ENCODE data around the gene PIP4K2A.
A peak's percentile ranks its signal among the peaks of the same experiment; 100 is the strongest.

Gene PIP4K2A

DNA sequence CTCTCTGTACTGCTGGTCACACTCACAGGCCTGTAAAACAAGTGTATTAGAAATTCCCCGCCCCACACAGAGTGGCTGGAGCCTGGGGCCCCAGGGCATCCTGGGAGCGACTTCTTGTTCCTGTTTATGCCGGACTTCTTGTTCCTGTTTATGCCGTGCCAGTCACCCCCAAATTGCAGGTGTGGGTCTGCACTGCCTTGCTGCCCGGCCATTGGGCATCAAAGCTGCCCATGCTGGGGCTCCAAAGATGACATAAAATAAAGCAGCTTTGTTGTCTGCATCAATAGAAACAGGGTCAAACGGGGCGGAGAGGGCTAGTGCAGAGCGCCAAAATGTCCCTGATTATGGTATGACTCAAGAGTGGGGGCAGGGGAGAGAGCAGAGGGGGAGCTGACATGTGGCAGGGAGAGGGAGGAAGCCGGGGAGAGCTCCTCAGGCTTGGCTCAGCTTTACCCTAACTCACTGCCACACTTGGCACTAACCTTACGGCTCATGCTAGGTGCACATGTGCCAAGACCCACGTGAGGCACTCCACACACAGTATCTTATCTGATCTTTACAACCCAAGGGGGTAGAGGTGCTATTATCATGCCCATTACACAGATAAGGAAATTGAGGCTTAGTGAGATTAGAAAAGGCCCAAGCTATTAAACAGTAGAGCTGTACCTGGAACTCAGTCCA lies 98.4 kb downstream of the PIP4K2A start:
- peak; percentile 27 for FAIRE-seq
- peak; percentile 40 for DNase-seq (ENCODE audit: insufficient read length, low spot score)
- TF ChIP-seq POLR2A (IDR thresholded peaks at IDR 0.05; ENCODE audit: low read depth, low read length), result no peak

DNA sequence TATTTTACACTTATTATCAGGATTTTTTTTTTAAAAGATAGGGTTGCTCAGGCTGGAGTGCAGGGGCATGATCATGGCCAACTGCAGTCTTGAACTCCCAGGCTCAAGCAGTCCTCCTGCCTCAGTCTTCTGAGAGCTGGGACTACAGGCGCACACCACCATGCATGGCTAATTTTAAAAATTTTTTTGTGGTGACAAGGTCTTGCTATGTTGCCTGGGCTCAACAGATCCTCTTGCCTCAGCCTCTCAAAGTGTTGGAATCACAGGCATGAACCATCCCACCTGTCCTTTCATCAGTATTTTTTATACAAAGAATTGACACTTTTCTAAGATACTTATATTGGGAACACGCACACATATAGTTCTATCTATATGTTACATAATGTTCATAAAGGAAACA lies 99.3 kb downstream of the PIP4K2A start:
- FAIRE-seq, result no peak
- no peak for DNase-seq (ENCODE audit: insufficient read length, low spot score)
- TF ChIP-seq POLR2A (IDR thresholded peaks at IDR 0.05; ENCODE audit: low read depth, low read length), result no peak

DNA sequence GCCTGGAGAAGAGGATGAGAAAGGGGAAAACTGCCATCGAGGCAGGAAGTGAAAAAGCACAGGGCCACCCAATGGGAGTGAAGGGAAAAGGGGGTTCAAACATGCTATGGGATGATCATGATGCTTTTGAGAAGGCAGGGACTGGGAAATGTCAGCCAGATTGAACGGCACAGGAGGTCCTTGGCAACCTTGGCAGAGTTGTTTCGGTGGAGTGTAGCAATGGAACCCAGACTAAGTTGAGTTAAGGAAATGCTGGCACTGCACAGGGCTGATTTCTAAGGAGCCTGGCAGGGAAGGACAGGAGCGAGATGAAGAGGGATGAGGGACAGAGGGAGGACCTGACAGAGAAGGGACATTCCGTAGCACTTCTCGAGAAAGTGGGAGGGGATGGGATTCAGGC lies 101.4 kb downstream of the PIP4K2A start:
- FAIRE-seq (no peak), DNase-seq (ENCODE audit: insufficient read length, low spot score) (no peak)
- TF ChIP-seq POLR2A (IDR thresholded peaks at IDR 0.05; ENCODE audit: low read depth, low read length), result no peak

DNA sequence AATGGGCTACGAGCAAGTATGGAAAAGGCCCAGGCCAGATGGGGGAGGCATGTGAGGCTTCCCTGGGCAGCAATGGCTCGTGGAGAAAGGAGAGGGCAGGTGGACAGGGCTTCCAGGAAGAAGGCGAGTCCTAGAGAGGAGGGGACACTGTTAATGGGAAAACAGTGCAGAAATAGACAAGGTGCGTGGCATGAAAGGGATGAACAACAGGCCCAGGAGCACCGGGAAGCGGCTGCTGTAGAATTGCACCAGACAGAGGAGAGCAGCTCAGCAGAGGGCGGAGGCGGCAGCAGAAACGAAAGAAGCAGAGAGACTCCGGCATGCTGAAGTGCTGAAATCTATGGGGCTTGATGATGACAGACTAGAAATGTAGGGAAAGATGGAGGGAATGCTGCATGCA lies 102.1 kb downstream of the PIP4K2A start:
- no peak for TF ChIP-seq POLR2A (IDR thresholded peaks at IDR 0.05; ENCODE audit: low read depth, low read length)
- DNase-seq (ENCODE audit: insufficient read length, low spot score), result no peak
- no peak for FAIRE-seq

DNA sequence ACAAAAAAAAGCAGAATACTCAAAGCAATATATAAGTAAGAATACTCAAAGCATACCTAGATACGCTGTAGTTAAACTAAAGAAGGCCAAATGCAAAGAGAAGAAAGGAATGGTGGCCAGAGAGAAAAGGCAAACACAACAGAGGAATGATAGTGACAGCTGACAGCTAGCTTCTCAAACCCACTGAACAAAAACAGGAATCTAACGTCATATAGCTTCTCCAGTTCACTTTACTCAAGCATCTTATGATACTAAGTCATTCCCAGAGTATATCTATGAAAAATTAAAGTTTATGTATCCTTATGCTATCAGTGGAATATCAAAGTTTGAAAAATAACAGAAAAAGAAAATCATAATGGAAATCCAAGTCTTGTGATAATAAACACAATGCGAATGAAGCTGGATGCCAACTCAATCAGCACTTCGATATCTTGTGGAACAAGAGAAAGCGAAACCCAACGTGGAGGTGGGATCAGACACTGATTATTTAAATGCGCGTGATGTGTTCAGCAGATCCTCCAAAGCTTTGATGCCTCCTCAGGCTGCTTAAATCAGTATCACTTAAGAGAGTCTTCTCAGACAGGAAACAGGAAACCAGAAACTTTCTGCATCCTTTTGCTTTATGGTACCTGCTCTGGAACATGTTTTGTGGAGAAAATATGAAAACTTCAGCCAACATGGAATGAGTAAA lies 102.8 kb downstream of the PIP4K2A start:
- FAIRE-seq (no peak), DNase-seq (ENCODE audit: insufficient read length, low spot score) (no peak)
- no peak for TF ChIP-seq POLR2A (IDR thresholded peaks at IDR 0.05; ENCODE audit: low read depth, low read length)

DNA sequence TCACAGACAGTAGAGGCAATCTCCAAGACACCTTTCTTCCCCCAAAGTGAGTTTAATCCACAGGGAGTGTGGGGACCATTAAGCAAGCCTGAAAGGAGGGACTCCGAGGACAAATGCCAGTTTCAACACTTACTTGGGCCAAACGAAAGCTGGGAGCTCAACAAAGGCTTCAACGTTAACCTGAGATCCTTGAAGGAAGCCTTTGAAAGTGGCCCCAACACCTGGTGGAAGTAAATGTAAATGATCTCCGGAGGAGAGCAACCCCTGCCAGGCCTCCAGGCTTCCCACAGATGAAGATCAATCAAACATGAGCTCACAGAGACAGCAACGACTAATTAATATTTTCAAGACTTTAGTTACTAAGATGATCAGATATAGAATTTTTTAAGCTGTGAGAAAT lies 103.8 kb downstream of the PIP4K2A start:
- DNase-seq (ENCODE audit: insufficient read length, low spot score) (no peak), FAIRE-seq (no peak)
- no peak for TF ChIP-seq POLR2A (IDR thresholded peaks at IDR 0.05; ENCODE audit: low read depth, low read length)

DNA sequence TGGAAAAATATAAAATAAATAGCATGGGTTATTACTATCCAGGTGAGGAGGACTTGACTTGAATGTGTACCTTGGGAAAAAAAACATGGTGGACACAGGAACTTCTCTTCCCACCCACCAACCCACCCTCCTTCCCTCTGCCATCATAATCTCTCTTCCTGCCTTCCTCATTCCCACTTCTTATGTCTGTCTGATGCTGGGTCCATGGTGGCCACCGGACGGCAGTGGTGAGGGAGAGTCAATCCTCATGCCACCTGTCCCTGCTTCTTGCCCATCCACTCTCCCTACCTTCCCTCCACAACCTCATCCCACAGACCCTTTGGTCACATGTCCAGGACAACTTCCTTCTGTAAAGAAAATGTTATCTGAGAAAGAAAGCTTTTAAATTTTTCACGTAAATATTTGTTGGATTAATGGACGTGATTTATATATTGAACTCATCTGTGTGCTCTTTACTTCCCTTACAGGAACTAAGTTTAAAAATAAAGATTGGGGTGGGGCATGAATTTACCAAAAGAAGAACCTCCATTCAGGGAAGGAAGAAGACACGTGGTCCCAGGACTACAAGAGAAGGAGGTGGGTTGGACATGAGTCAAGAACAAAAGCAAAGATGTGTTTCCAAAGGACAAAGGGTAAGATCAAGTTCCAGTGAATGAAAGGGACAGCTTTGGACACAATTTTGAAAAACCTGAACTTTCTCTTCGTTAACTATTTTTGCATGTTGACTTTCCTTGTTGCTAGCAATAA lies 104.5 kb downstream of the PIP4K2A start:
- TF ChIP-seq POLR2A (IDR thresholded peaks at IDR 0.05; ENCODE audit: low read depth, low read length), result no peak
- FAIRE-seq (no peak), DNase-seq (ENCODE audit: insufficient read length, low spot score) (no peak)

DNA sequence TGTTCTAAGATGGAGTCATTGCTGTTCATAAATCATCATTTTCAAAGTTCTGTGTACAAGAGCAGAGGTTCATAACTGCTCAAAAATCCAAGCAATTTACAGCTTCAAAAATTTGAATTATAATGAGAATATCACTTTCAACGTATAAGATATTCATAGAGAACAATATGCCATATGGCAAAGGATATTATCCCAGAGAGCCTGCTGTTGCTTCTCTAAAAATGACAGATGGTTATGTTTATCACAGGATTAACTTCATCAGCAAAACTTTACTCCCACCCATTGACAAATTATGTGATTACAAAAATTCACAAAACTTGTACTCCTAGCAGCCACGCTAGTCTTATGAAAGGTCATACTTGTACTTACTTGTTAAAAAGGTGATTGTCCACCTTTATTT lies 105.1 kb downstream of the PIP4K2A start:
- no peak for TF ChIP-seq POLR2A (IDR thresholded peaks at IDR 0.05; ENCODE audit: low read depth, low read length)
- FAIRE-seq (no peak), DNase-seq (ENCODE audit: insufficient read length, low spot score) (no peak)

DNA sequence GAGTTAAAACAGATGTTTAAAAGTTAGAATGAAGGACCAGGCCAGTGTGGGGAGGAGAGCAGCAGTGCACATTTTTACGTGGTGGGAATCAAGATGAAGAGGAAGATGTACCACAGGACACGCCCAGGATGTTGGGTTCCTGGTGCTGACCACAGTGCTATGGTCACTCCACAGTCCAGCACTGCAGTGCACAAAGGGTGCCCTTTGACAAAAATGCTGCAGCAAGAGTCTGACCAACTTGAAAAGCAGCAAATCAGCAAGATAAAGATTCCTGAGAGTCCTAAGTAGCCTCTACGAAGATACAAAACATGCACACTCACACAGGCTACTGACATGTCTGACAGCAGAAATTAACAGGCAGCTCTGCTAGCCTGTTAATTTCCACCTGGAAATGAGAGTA lies 107.1 kb downstream of the PIP4K2A start:
- no peak for FAIRE-seq
- no peak for DNase-seq (ENCODE audit: insufficient read length, low spot score)
- no peak for TF ChIP-seq POLR2A (IDR thresholded peaks at IDR 0.05; ENCODE audit: low read depth, low read length)

DNA sequence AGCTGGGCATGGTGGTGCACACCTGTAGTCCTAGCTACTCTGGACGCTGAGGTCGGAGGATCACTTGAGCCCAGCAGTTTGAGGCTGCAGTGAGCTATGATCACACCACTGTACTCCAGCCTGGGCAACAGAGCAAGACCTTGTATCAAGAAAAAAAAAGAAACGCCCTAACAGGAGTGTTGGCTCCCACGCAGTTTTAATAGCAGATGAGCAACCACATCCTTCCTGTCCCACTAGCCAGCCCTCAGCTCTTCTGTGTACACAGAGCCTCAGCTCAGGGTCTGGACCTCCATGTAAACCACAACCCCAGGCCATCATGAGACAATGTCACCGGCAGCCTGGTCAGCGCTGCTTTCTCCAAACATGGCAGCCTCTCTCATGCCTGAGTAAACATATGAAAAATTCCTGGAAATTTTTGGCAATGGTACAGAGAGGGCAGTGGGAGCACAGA lies 108.2 kb downstream of the PIP4K2A start:
- TF ChIP-seq POLR2A (IDR thresholded peaks at IDR 0.05; ENCODE audit: low read depth, low read length), result no peak
- DNase-seq (ENCODE audit: insufficient read length, low spot score) (no peak), FAIRE-seq (no peak)

DNA sequence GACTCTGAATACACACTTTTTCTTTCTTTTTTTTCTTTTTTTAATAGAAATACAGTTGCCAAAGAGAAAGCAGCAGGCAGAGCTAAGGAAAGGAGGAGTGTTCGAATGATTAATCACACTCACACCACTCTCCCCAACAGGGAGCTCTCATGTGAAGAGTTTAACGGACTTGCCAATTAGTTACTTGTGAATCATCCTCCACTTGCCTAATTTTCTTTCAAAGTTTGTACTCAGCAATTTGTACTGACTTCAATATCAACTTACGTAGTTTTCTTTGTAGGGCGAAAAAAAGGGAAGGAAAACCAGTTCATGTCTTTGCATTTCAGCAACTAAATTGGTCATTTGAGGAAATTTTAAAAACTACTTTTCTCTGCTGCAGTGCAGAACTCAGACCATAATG lies 109.2 kb downstream of the PIP4K2A start:
- no peak for TF ChIP-seq POLR2A (IDR thresholded peaks at IDR 0.05; ENCODE audit: low read depth, low read length)
- FAIRE-seq (no peak), DNase-seq (ENCODE audit: insufficient read length, low spot score) (no peak)

DNA sequence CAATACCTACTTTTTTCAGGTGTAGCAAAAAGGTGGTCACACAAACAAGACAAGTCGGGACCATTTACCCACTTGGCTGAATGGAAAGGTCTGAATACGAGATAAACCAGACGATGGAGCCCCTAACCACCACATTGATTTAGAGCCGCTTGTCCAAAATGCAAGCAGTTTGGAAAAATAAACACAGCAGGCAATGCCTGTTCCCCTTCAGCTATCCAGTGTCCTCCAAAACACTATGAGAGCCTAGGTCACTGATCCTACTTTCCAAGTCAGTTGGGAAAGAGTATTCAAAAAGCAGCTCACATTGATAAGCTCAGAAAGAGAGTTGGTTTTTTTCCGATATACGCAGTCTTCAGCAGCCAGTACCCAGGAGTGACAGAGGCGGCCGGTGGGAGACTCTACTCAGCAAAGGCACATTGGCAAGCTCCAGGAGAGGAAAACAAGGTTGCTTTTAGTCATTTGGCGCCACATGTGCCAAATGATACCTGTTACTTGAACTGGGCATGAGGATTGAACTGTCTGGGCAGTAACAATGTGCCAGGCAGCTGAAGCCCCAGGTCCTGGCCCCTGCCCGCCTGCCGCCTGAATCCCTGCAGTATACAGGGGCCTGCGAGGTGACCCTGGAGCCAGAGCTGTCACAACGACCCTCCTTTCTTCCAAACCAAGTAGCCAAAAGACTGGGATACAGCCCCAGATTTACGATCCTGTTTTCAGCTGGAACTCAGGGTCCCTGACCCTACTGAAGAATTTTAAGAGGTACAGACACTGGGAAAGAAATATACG lies 109.8 kb downstream of the PIP4K2A start:
- no peak for FAIRE-seq
- no peak for TF ChIP-seq POLR2A (IDR thresholded peaks at IDR 0.05; ENCODE audit: low read depth, low read length)

DNA sequence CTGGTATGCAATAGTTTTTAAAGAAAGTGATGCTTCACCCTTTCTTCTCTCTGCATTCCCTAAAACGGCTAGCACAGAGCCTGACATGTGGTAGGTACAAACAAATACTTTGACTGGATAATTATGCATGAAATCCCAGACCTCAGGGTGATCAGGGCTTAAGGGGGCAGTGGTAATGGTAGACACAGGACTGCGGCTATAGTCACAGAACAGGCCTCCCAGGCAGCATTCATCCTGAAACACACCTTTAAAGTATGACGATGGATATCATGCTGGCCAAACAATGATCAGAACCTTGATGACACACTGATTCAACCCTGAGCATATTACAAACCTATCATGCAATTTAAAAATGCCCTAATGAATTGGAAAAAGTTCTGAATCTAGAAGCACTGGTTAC lies 110.8 kb downstream of the PIP4K2A start:
- no peak for FAIRE-seq

More for the DNA sequence above, 109.8 kb downstream of the PIP4K2A start:
- no peak for DNase-seq (ENCODE audit: insufficient read length, low spot score)

DNA sequence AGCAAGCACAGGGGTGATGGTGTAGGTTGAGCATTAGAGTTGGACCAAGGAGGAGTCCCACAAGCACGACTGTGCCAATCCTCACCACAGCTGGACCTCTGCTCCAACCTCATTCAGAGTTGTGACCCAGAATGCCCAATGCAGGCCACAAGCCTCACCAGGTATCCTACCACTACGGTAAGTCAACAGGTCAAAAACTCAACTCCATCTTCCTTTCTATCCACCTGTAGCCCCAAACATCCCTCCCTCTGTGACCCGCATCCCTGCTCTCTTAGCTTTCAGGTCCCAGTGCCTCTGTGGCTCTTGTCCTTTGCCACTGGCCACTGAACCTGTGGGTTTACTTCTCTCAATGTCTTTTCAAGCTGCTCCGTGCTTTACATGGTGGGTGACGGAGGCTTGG lies 112.8 kb downstream of the PIP4K2A start:
- DNase-seq (ENCODE audit: insufficient read length, low spot score) (no peak), FAIRE-seq (no peak)
- TF ChIP-seq POLR2A (IDR thresholded peaks at IDR 0.05; ENCODE audit: low read depth, low read length), result no peak

More for the DNA sequence above, 110.8 kb downstream of the PIP4K2A start:
- no peak for DNase-seq (ENCODE audit: insufficient read length, low spot score)
- TF ChIP-seq POLR2A (IDR thresholded peaks at IDR 0.05; ENCODE audit: low read depth, low read length), result no peak
